ENCODE data around the gene ASCC2. TPM values are rescaled to one million over a fixed set of nuclear protein-coding genes. Genes with fewer than 3 reads are reported as not detected.

The ASCC2 gene
- total and polyA plus RNA-seq, 2 of the 4 experiments (the other 2 are of a cell fraction) = 40.0 to 62.2 TPM

DNA sequence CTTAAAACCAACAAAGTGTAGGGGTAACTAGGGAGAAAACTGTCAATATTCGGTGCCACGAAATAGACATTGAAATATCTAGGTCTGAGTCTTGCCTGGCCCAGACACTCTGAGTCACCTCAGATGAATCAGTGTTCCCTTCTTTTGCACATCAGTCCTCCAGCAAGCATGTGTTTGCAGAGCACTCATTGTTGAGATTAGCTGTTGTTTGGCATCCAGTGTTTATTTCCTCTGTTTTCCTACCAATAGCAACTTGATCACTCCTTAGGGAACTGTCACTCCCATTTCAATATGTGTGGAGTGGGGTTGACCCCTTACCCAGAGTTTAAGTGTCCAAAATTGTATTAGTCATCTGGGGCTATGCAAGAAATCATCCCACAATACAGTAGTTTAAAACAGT lies 4.7 kb upstream of the ASCC2 start:
- ChIA-PET POLR2A (ENCODE audit: unreplicated experiment) (no interaction called here), CTCF (interaction anchor here (1.1 kb wide), 1 partner anchor 162 kb away, joined by 3 read pairs; no protein-coding TSS in a partner anchor)
- Histone ChIP-seq H2AK5ac (ENCODE audit: low read depth, low read length) (no peak overlapping the region), H2BK120ac (ENCODE audit: low read depth, low read length) (no peak overlapping the region), H2AFZ (replicated peaks; ENCODE audit: low read length, poor library complexity) (peak overlapping the region; percentile 44), H2BK15ac (ENCODE audit: low read depth, low read length) (no peak overlapping the region), H3K4me2 (ENCODE audit: low read depth, low read length) (peak overlapping the region; percentile 4; the same call in 1 of the 2 replicates), H3K4me1 (ENCODE audit: control insufficient read depth, insufficient read depth, low read length) (0 out of 2 replicates have a peak, but pooled peaks cover 2% of the 10 kb centered on the region), H3K9me3 (ENCODE audit: control insufficient read depth, insufficient read depth, low read length) (peaks cover 3% of the 10 kb centered on the region), H2AK9ac (replicated peaks; ENCODE audit: low read depth, low read length, poor library complexity) (no peak overlapping the region), H2BK5ac (ENCODE audit: low read depth, low read length, poor library complexity, severe bottlenecking) (peak overlapping the region; percentile 81), H3K27ac (ENCODE audit: insufficient read depth, low read length) (no peak overlapping the region), H3K27me3 (ENCODE audit: control insufficient read depth, insufficient read depth, low read length) (no peaks in the 10 kb centered on the region), H4K8ac (ENCODE audit: low read depth in 2 of 2, low read length in 2 of 2) (no peak overlapping the region), H3K4me3 (ENCODE audit: insufficient read depth, low read depth, low read length) (no peak overlapping the region), H3K36me3 (ENCODE audit: control insufficient read depth, insufficient read depth, low read length) (no peaks in the 10 kb centered on the region), H3K9me1 (ENCODE audit: insufficient read depth, low read length) (peaks cover 8% of the 10 kb centered on the region; the same call in 1 of the 2 replicates), H3K9ac (ENCODE audit: low read depth, low read length) (no peak overlapping the region), H3K79me1 (ENCODE audit: low read depth in 1 of 2, low read length in 2 of 2) (peaks cover 2% of the 10 kb centered on the region in 2 experiments; a peak in 3 of 4 replicates), H4K5ac (ENCODE audit: low read depth, low read length) (no peak overlapping the region), H4K91ac (ENCODE audit: insufficient read depth, low read depth, low read length) (no peak overlapping the region), H3K4ac (ENCODE audit: low read depth, low read length) (no peak overlapping the region), H3K14ac (replicated peaks; ENCODE audit: low read depth, low read length) (no peak overlapping the region), H3K56ac (ENCODE audit: extremely low read depth, insufficient read depth, low read length) (no peak overlapping the region), H2BK20ac (ENCODE audit: low read depth, low read length) (no peak overlapping the region), H3K23ac (ENCODE audit: low read depth, low read length) (no peak overlapping the region), H3K18ac (ENCODE audit: low read depth, low read length) (no peak overlapping the region), H4K20me1 (ENCODE audit: insufficient read depth, low read length) (peaks cover 2% of the 10 kb centered on the region; the same call in 1 of the 2 replicates)
- in situ Hi-C loops (cut with MboI; ENCODE audit: low sequenced_read_pairs) = no loop called here
- 17% methylated on average over 2 of the region's 2 CpGs; no CpG with 5 or more reads in 1 of the 2 experiments for WGBS, 2 experiments (ENCODE audit: extremely low coverage in 2 of 2, insufficient read length in 1 of 2)
- intact Hi-C loops (cut with micrococcal nuclease) = loop anchor here (2.0 to 5.0 kb wide), 2 partner anchors 40 to 165 kb away; partner anchors contain the start of gene MTMR3
- dilution Hi-C loops (cut with HindIII; ENCODE audit: low sequenced_read_pairs, unreplicated experiment) = no loop called here
- peak; percentile 68 for ATAC-seq (ENCODE audit: low read depth)
- no peak; the same call in 1 of the 2 replicates for TF ChIP-seq MAFK (IDR thresholded peaks at IDR 0.05; ENCODE audit: low read depth, low read length)
- no peak for TF ChIP-seq RFX5 (IDR thresholded peaks at IDR 0.05; ENCODE audit: low read depth, low read length)
- TF ChIP-seq CEBPB (IDR thresholded peaks at IDR 0.05; ENCODE audit: low read depth, low read length) = peak; percentile 37; the same call in 1 of the 2 replicates
- TF ChIP-seq RCOR1 (IDR thresholded peaks at IDR 0.05; ENCODE audit: insufficient replicate concordance, low read length) = no peak
- peak; percentile 57; the same call in 1 of the 2 replicates for TF ChIP-seq MXI1 (IDR thresholded peaks at IDR 0.05; ENCODE audit: borderline replicate concordance, low read depth, low read length)
- no peak; the same call in 1 of the 2 replicates for TF ChIP-seq RAD21 (IDR thresholded peaks at IDR 0.05; ENCODE audit: low read length)
- TF ChIP-seq NFE2L2 (IDR thresholded peaks at IDR 0.05; ENCODE audit: low read depth, low read length) = no peak
- TF ChIP-seq SMC3 (IDR thresholded peaks at IDR 0.05; ENCODE audit: low read depth, low read length) = no peak
- peak; percentile 94 for TF ChIP-seq FOS (IDR thresholded peaks at IDR 0.05; ENCODE audit: low read depth, low read length)
- TF ChIP-seq BHLHE40 (IDR thresholded peaks at IDR 0.05; ENCODE audit: low read depth, low read length) = peak; percentile 65
- TF ChIP-seq, protein P1, sequence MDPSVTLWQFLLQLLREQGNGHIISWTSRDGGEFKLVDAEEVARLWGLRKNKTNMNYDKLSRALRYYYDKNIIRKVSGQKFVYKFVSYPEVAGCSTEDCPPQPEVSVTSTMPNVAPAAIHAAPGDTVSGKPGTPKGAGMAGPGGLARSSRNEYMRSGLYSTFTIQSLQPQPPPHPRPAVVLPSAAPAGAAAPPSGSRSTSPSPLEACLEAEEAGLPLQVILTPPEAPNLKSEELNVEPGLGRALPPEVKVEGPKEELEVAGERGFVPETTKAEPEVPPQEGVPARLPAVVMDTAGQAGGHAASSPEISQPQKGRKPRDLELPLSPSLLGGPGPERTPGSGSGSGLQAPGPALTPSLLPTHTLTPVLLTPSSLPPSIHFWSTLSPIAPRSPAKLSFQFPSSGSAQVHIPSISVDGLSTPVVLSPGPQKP (IDR thresholded peaks at IDR 0.05; ENCODE audit: borderline replicate concordance, low read depth, low read length) = no peak
- DNase-seq = peak; percentile 91
- BruUV-seq (replicated peaks) = no TSS peak

Data from IMR-90 (cell line).